GM12878 (cell line): ENCODE data around the gene TTC9C. TPM values are rescaled to one million over a fixed set of nuclear protein-coding genes. Genes with fewer than 3 reads are reported as not detected.
A peak's percentile ranks its signal among the peaks of the same experiment; 100 is the strongest.

ENCODE experiments used
- ATAC-seq: fragments of 200-7000 bp; cut with Tn5 transposase; 3 replicates; pipeline ENCODE4 v1.9.1; 2020; ENCODE audit warnings: mild to moderate bottlenecking, moderate library complexity
- BruUV-seq: library from RNA; stranded (reverse); fragments of 400-500 nt; replicated peaks from 2 replicates; lab custom pipeline; 2021; lab: Mats Ljungman, UMichigan
- CTCF ChIA-PET: fragments of 300-600 bp; sonication (Branson Sonifier 250); formaldehyde crosslinking; extraction: SDS; loops from one replicate; lab custom pipeline; 2021; ENCODE audit warnings: inconsistent platforms; lab: Yijun Ruan, JAX
- POLR2A ChIA-PET: fragments of 350-600 bp; formaldehyde crosslinking; extraction: SDS; loops from one replicate; lab custom pipeline; 2021; ENCODE audit warnings: inconsistent platforms; lab: Charles Lee
- RAD21 ChIA-PET: fragments of 300-600 bp; sonication (Branson Sonifier 250); formaldehyde crosslinking; loops from one replicate; lab custom pipeline; 2023; ENCODE audit warnings: antibody characterized with exemption; ENCODE audit not compliant: unreplicated experiment; lab: Charles Lee
- SMC1A ChIA-PET: fragments of 300-600 bp; sonication (Branson Sonifier 250); formaldehyde crosslinking; loops from one replicate; lab custom pipeline; 2023; ENCODE audit not compliant: unreplicated experiment, uncharacterized antibody; lab: Charles Lee
- DNase-seq: peaks from one replicate; pipeline ENCODE4 v3.0.0-alpha.2; 2011; ENCODE audit warnings: low read depth, low spot score
- FAIRE-seq: peaks from 3 replicates; lab custom pipeline; 2011; peaks lifted over from hg19 to GRCh38; lab: Jason Lieb, UNC
- H2AFZ ChIP-seq: 2 replicates; pipeline ENCODE4 v1.6.0; 2011; ENCODE audit warnings: low read depth, low read length, control low read depth; ENCODE audit not compliant: control insufficient read depth
- H3K27ac ChIP-seq: 2 replicates; pipeline ENCODE4 v1.5.1; 2011; ENCODE audit warnings: control low read depth; ENCODE audit not compliant: control insufficient read depth, insufficient read depth
- H3K27me3 ChIP-seq, 2 experiments: replicated peaks in 1 of 2; 2 replicates each; pipeline versions ENCODE4 v1.6.0 to v1.6.1; 2011; ENCODE audit warnings: low read length in 1 of 2; ENCODE audit not compliant: control insufficient read depth in 2 of 2, insufficient read depth in 2 of 2
- H3K36me3 ChIP-seq, 2 experiments: 2 replicates each; pipeline ENCODE4 v1.5.1; 2011; ENCODE audit warnings: low read length in 1 of 2; ENCODE audit not compliant: control insufficient read depth in 2 of 2, insufficient read depth in 2 of 2
- H3K4me1 ChIP-seq: 2 replicates; pipeline ENCODE4 v1.6.1; 2011; ENCODE audit warnings: mild to moderate bottlenecking, low read length, moderate library complexity, mixed read lengths; ENCODE audit not compliant: control insufficient read depth, insufficient read depth
- H3K4me2 ChIP-seq: 2 replicates; pipeline ENCODE4 v1.6.0; 2011; ENCODE audit warnings: control low read depth; ENCODE audit not compliant: control insufficient read depth, insufficient read depth
- H3K4me3 ChIP-seq: fragments of 200-600 bp; sonication (generic); 2 replicates; pipeline ENCODE4 v1.5.1; 2016
- H3K79me2 ChIP-seq: 2 replicates; pipeline ENCODE4 v1.6.0; 2011; ENCODE audit warnings: low read length; ENCODE audit not compliant: control insufficient read depth, insufficient read depth
- H3K9ac ChIP-seq: 2 replicates; pipeline ENCODE4 v1.8.0; 2011; ENCODE audit warnings: low read length, control low read depth, mixed read lengths; ENCODE audit not compliant: control insufficient read depth, insufficient read depth
- H3K9me3 ChIP-seq: replicated peaks from 3 replicates; pipeline ENCODE4 v1.5.1; 2011; ENCODE audit warnings: mild to moderate bottlenecking, low read length; ENCODE audit not compliant: control insufficient read depth, insufficient read depth
- H4K20me1 ChIP-seq: 2 replicates; pipeline ENCODE4 v1.6.0; 2011; ENCODE audit not compliant: control insufficient read depth, insufficient read depth
- CREM ChIP-seq: IDR thresholded peaks from 2 replicates; pipeline ENCODE4 v1.6.1; 2014; ENCODE audit warnings: antibody characterized with exemption, low read depth
- E4F1 ChIP-seq: fragments of 450-650 bp; IDR thresholded peaks from 2 replicates; pipeline ENCODE4 v1.6.1; 2018; ENCODE audit warnings: borderline replicate concordance, mild to moderate bottlenecking; ENCODE audit not compliant: partially characterized antibody
- EGR1 ChIP-seq, 2 experiments: IDR thresholded peaks; 1 replicate in 1 of 2; 2 replicates in 1 of 2; pipeline ENCODE4 v1.6.1; 2011 to 2012; ENCODE audit warnings: low read depth in 2 of 2, low read length in 2 of 2, borderline replicate concordance in 1 of 2, mild to moderate bottlenecking in 1 of 2, moderate library complexity in 1 of 2
- GABPA ChIP-seq: IDR thresholded peaks from 2 replicates; pipeline ENCODE4 v1.6.1; 2014; ENCODE audit warnings: antibody characterized with exemption, low read depth, mild to moderate bottlenecking, inconsistent platforms
- IKZF2 ChIP-seq, 2 experiments: fragments of 450-650 bp; IDR thresholded peaks; 2 replicates each; pipeline ENCODE4 v1.6.1; 2017; ENCODE audit warnings: mild to moderate bottlenecking in 2 of 2, moderate library complexity in 2 of 2
- JUND ChIP-seq: IDR thresholded peaks from 2 replicates; pipeline ENCODE4 v1.6.1; 2012; ENCODE audit warnings: low read depth, mild to moderate bottlenecking, low read length, improper control_type of control experiment, moderate library complexity
- MEF2A ChIP-seq: IDR thresholded peaks from 2 replicates; pipeline ENCODE4 v1.6.1; 2011; ENCODE audit warnings: low read depth, mild to moderate bottlenecking, low read length, moderate library complexity; ENCODE audit not compliant: insufficient read depth
- MTA2 ChIP-seq: fragments of 450-650 bp; IDR thresholded peaks from 2 replicates; pipeline ENCODE4 v1.6.1; 2016; ENCODE audit warnings: low read depth, mild to moderate bottlenecking, moderate library complexity
- NR2C2 ChIP-seq: IDR thresholded peaks from 2 replicates; pipeline ENCODE4 v1.6.1; 2011; ENCODE audit warnings: borderline replicate concordance, low read depth; ENCODE audit not compliant: control insufficient read depth, insufficient read length
- PAX8 ChIP-seq: fragments of 450-650 bp; IDR thresholded peaks from 2 replicates; pipeline ENCODE4 v1.6.1; 2017; ENCODE audit warnings: mild to moderate bottlenecking, moderate library complexity
- POLR2AphosphoS5 ChIP-seq: IDR thresholded peaks from 2 replicates; pipeline ENCODE4 v1.6.1; 2011; ENCODE audit warnings: mild to moderate bottlenecking, low read length, inconsistent platforms
- RB1 ChIP-seq: fragments of 450-650 bp; formaldehyde crosslinking; IDR thresholded peaks from 2 replicates; pipeline ENCODE4 v1.6.1; 2017; ENCODE audit warnings: mild to moderate bottlenecking, borderline replicate concordance
- RBBP5 ChIP-seq: fragments of 200-600 bp; sonication (generic); conservative IDR thresholded peaks from 2 replicates; pipeline ENCODE4 v1.6.1; 2016
- STAT1 ChIP-seq: fragments of 450-650 bp; conservative IDR thresholded peaks from 2 replicates; pipeline ENCODE4 v1.6.1; 2014; ENCODE audit warnings: antibody characterized with exemption, mild to moderate bottlenecking
- SUZ12 ChIP-seq: fragments of 200-600 bp; sonication (generic); IDR thresholded peaks from one replicate; pipeline ENCODE4 v1.6.1; 2018; ENCODE audit warnings: antibody characterized with exemption, mild to moderate bottlenecking; ENCODE audit not compliant: unreplicated experiment
- TCF7 ChIP-seq: IDR thresholded peaks from 2 replicates; pipeline ENCODE4 v1.6.1; 2014; ENCODE audit warnings: antibody characterized with exemption, borderline replicate concordance
- ZNF207 ChIP-seq: fragments of 450-650 bp; IDR thresholded peaks from 2 replicates; pipeline ENCODE4 v1.6.1; 2014; ENCODE audit warnings: antibody characterized with exemption, mild to moderate bottlenecking, borderline replicate concordance
- ZNF217 ChIP-seq: fragments of 450-650 bp; IDR thresholded peaks from 2 replicates; pipeline ENCODE4 v1.6.1; 2017; ENCODE audit warnings: antibody characterized with exemption, mild to moderate bottlenecking
- ZNF274 ChIP-seq: IDR thresholded peaks from one replicate; pipeline ENCODE4 v1.8.0; 2011; ENCODE audit not compliant: insufficient read length, insufficient read depth
- ZNF384 ChIP-seq: IDR thresholded peaks from 2 replicates; pipeline ENCODE4 v1.6.1; 2012; ENCODE audit warnings: low read depth, mild to moderate bottlenecking, low read length, improper control_type of control experiment, borderline replicate concordance
- WGBS: methylation state at CpG from one replicate; pipeline ENCODE4 v1.1.6; 2016; ENCODE audit warnings: low lambda C conversion rate; ENCODE audit not compliant: insufficient replicate concordance, insufficient coverage; ENCODE audit errors: missing lambda C conversion rate; 5-methylcytosine and 5-hydroxymethylcytosine counted together
- in situ Hi-C: fragments of 300-500 bp; cut with MboI; formaldehyde crosslinking; loops from 9 replicates; pipeline ENCODE4 v1.14.3; 2018; ENCODE audit warnings: mixed read lengths
- intact Hi-C: fragments of 100-400 bp; cut with micrococcal nuclease; formaldehyde crosslinking; loops from one replicate; pipeline ENCODE4 v1.14.2; 2022; ENCODE audit not compliant: unreplicated experiment
- polyA plus RNA-seq, 11 experiments: library from polyadenylated mRNA; depleted of rRNA in 4 of 11; unstranded in 6 of 11; stranded (reverse) in 5 of 11; fragments of >200 nt; fragmentation: Nextera tagmentation in 4 of 11; fragmentation: Illumina TruSeq in 1 of 11; extraction: Ambion mirVana in 4 of 11; extraction: Trizol in 1 of 11; gene quantifications; 1 replicate in 1 of 11; 2 replicates in 10 of 11; pipeline versions ENCODE4 v1.2.1 to v1.2.3, GENCODE V29; 2011 to 2016; ENCODE audit warnings: inconsistent platforms in 2 of 11, missing spikeins in 2 of 11, low read depth in 1 of 11
- total RNA-seq, 4 experiments: library from RNA; depleted of rRNA in 3 of 4; stranded (reverse); fragments of >200 nt in 3 of 4; fragmentation: Illumina TruSeq in 1 of 4; extraction: Trizol in 1 of 4; gene quantifications; 2 replicates each; pipeline versions ENCODE4 v1.2.1 to v1.2.3, GENCODE V29; 2013 to 2021
- TF ChIP-seq, protein P1 (sequence below): IDR thresholded peaks from 2 replicates; pipeline ENCODE4 v1.6.1; 2011; ENCODE audit warnings: borderline replicate concordance, low read depth, mild to moderate bottlenecking, moderate library complexity, mixed read lengths, low read length; ENCODE audit not compliant: insufficient read depth; ENCODE audit errors: extremely low read length

The TTC9C gene
- total and polyA plus RNA-seq, 10 of the 15 experiments (the other 5 are each of a cell fraction or from before 2014, with no cell fraction given), result 42.0 to 72.3 (median 50.4) TPM

GRCh38 chr11:62786318-62787004 lies 58.2 kb downstream of the TTC9C start:
- ChIA-PET SMC1A (interaction anchor here (0.9 to 4.2 kb wide), 18 partner anchors 11 to 362 kb away, joined by 3 to 33 read pairs (median 4); partner anchors contain the start of genes POLR2G, SLC3A2, TAF6L and WDR74), RAD21 (interaction anchor here (0.6 to 3.8 kb wide), 25 partner anchors 9 to 392 kb away, joined by 3 to 57 read pairs (median 5); partner anchors contain the start of genes C11orf98, CSKMT, HNRNPUL2 and LBHD1), CTCF (interaction anchor here (0.5 to 6.6 kb wide), 42 partner anchors 11 to 392 kb away, joined by 3 to 131 read pairs (median 5); partner anchors contain the start of genes BSCL2, GNG3, HNRNPUL2 and POLR2G), POLR2A (interaction anchor here (0.9 to 6.0 kb wide), 19 partner anchors 8 to 115 kb away, joined by 3 to 53 read pairs (median 7); partner anchors contain the start of genes HNRNPUL2, LBHD1, POLR2G and SLC3A2)
- under 1% methylated on average over 51 of the region's 51 CpGs for WGBS
- Histone ChIP-seq H2AFZ (peak overlapping the region; percentile 31), H3K4me2 (peak overlapping the region; percentile 95), H3K4me3 (peak overlapping the region; percentile 95), H3K9ac (peak overlapping the region; percentile 77), H3K79me2 (peaks cover 39% of the 10 kb centered on the region), H3K4me1 (peaks cover 6% of the 10 kb centered on the region), H4K20me1 (no peaks in the 10 kb centered on the region), H3K36me3 (peaks cover 5 to 14% of the 10 kb centered on the region in 2 experiments), H3K9me3 (no peaks in the 10 kb centered on the region), H3K27ac (peak overlapping the region; percentile 64), H3K27me3 (no peaks in the 10 kb centered on the region)
- no peak for DNase-seq
- in situ Hi-C loops, result no loop called here
- peak; percentile 81 for FAIRE-seq
- BruUV-seq, result no TSS peak
- intact Hi-C loops, result loop anchor here (1.0 to 5.0 kb wide), 5 partner anchors 16 to 96 kb away; partner anchors contain the start of genes NXF1, SLC3A2, TAF6L and WDR74
- ATAC-seq, result peak; percentile 86
- no peak for TF ChIP-seq SUZ12
- TF ChIP-seq ZNF207, result 0 out of 2 replicates have a peak, but pooled peaks have one; percentile 52
- TF ChIP-seq E4F1, result no peak
- TF ChIP-seq RBBP5, result no peak
- TF ChIP-seq CREM, result peak; percentile 23; the same call in 1 of the 2 replicates
- TF ChIP-seq IKZF2 (IDR thresholded peaks at IDR 0.05), result no peak
- no peak for TF ChIP-seq PAX8
- no peak for TF ChIP-seq GABPA
- TF ChIP-seq ZNF217, result peak; percentile 69; the same call in 1 of the 2 replicates
- TF ChIP-seq, protein P1, sequence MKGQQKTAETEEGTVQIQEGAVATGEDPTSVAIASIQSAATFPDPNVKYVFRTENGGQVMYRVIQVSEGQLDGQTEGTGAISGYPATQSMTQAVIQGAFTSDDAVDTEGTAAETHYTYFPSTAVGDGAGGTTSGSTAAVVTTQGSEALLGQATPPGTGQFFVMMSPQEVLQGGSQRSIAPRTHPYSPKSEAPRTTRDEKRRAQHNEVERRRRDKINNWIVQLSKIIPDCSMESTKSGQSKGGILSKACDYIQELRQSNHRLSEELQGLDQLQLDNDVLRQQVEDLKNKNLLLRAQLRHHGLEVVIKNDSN, result no peak
- TF ChIP-seq EGR1 (IDR thresholded peaks at IDR 0.05; ENCODE audit: borderline replicate concordance in 1 of 2, low read depth in 2 of 2, low read length in 2 of 2), result peak in 1 of 2 experiments; percentile 73; a peak in 2 of 3 replicates
- no peak for TF ChIP-seq POLR2AphosphoS5
- TF ChIP-seq RB1, result no peak; the same call in 1 of the 2 replicates
- no peak for TF ChIP-seq MEF2A
- TF ChIP-seq ZNF274, result no peak
- TF ChIP-seq TCF7, result no peak
- TF ChIP-seq MTA2, result no peak
- TF ChIP-seq ZNF384, result no peak
- TF ChIP-seq JUND, result no peak
- TF ChIP-seq STAT1, result 0 out of 2 replicates have a peak, but pooled peaks have one; percentile 17
- TF ChIP-seq NR2C2, result no peak
